GM12878 (cell line): ENCODE data around the gene TSPAN12. TPM values are rescaled to one million over a fixed set of nuclear protein-coding genes. Genes with fewer than 3 reads are reported as not detected.

Source experiments
- ATAC-seq: fragments of 200-7000 bp; cut with Tn5 transposase; 3 replicates; pipeline ENCODE4 v1.9.1; 2020; ENCODE audit warnings: mild to moderate bottlenecking, moderate library complexity
- BruUV-seq: library from RNA; stranded (reverse); fragments of 400-500 nt; replicated peaks from 2 replicates; lab custom pipeline; 2021; lab: Mats Ljungman, UMichigan
- CTCF ChIA-PET: fragments of 300-600 bp; sonication (Branson Sonifier 250); formaldehyde crosslinking; extraction: SDS; loops from one replicate; lab custom pipeline; 2021; ENCODE audit warnings: inconsistent platforms; lab: Yijun Ruan, JAX
- POLR2A ChIA-PET: fragments of 350-600 bp; formaldehyde crosslinking; extraction: SDS; loops from one replicate; lab custom pipeline; 2021; ENCODE audit warnings: inconsistent platforms; lab: Charles Lee
- RAD21 ChIA-PET: fragments of 300-600 bp; sonication (Branson Sonifier 250); formaldehyde crosslinking; loops from one replicate; lab custom pipeline; 2023; ENCODE audit warnings: antibody characterized with exemption; ENCODE audit not compliant: unreplicated experiment; lab: Charles Lee
- SMC1A ChIA-PET: fragments of 300-600 bp; sonication (Branson Sonifier 250); formaldehyde crosslinking; loops from one replicate; lab custom pipeline; 2023; ENCODE audit not compliant: unreplicated experiment, uncharacterized antibody; lab: Charles Lee
- DNase-seq: peaks from one replicate; pipeline ENCODE4 v3.0.0-alpha.2; 2011; ENCODE audit warnings: low read depth, low spot score
- FAIRE-seq: peaks from 3 replicates; lab custom pipeline; 2011; peaks lifted over from hg19 to GRCh38; lab: Jason Lieb, UNC
- H2AFZ ChIP-seq: 2 replicates; pipeline ENCODE4 v1.6.0; 2011; ENCODE audit warnings: low read depth, low read length, control low read depth; ENCODE audit not compliant: control insufficient read depth
- H3K27ac ChIP-seq: 2 replicates; pipeline ENCODE4 v1.5.1; 2011; ENCODE audit warnings: control low read depth; ENCODE audit not compliant: control insufficient read depth, insufficient read depth
- H3K27me3 ChIP-seq, 2 experiments: replicated peaks in 1 of 2; 2 replicates each; pipeline versions ENCODE4 v1.6.0 to v1.6.1; 2011; ENCODE audit warnings: low read length in 1 of 2; ENCODE audit not compliant: control insufficient read depth in 2 of 2, insufficient read depth in 2 of 2
- H3K36me3 ChIP-seq, 2 experiments: 2 replicates each; pipeline ENCODE4 v1.5.1; 2011; ENCODE audit warnings: low read length in 1 of 2; ENCODE audit not compliant: control insufficient read depth in 2 of 2, insufficient read depth in 2 of 2
- H3K4me1 ChIP-seq: 2 replicates; pipeline ENCODE4 v1.6.1; 2011; ENCODE audit warnings: mild to moderate bottlenecking, low read length, moderate library complexity, mixed read lengths; ENCODE audit not compliant: control insufficient read depth, insufficient read depth
- H3K4me2 ChIP-seq: 2 replicates; pipeline ENCODE4 v1.6.0; 2011; ENCODE audit warnings: control low read depth; ENCODE audit not compliant: control insufficient read depth, insufficient read depth
- H3K4me3 ChIP-seq: fragments of 200-600 bp; sonication (generic); 2 replicates; pipeline ENCODE4 v1.5.1; 2016
- H3K79me2 ChIP-seq: 2 replicates; pipeline ENCODE4 v1.6.0; 2011; ENCODE audit warnings: low read length; ENCODE audit not compliant: control insufficient read depth, insufficient read depth
- H3K9ac ChIP-seq: 2 replicates; pipeline ENCODE4 v1.8.0; 2011; ENCODE audit warnings: low read length, control low read depth, mixed read lengths; ENCODE audit not compliant: control insufficient read depth, insufficient read depth
- H3K9me3 ChIP-seq: replicated peaks from 3 replicates; pipeline ENCODE4 v1.5.1; 2011; ENCODE audit warnings: mild to moderate bottlenecking, low read length; ENCODE audit not compliant: control insufficient read depth, insufficient read depth
- H4K20me1 ChIP-seq: 2 replicates; pipeline ENCODE4 v1.6.0; 2011; ENCODE audit not compliant: control insufficient read depth, insufficient read depth
- ATF7 ChIP-seq: fragments of 450-650 bp; IDR thresholded peaks from 2 replicates; pipeline ENCODE4 v1.6.1; 2016; ENCODE audit warnings: low read depth, mild to moderate bottlenecking
- HSF1 ChIP-seq: fragments of 150-350 bp; IDR thresholded peaks from 2 replicates; pipeline ENCODE4 v1.6.1; 2014; ENCODE audit warnings: mild to moderate bottlenecking, low read depth, low read length
- IRF5 ChIP-seq: fragments of 450-650 bp; IDR thresholded peaks from 2 replicates; pipeline ENCODE4 v1.6.1; 2017; ENCODE audit warnings: borderline replicate concordance
- RFX5 ChIP-seq: IDR thresholded peaks from 2 replicates; pipeline ENCODE4 v1.6.1; 2011; ENCODE audit warnings: low read depth, low read length, improper control_type of control experiment
- whole genome bisulfite sequencing: methylation state at CpG from one replicate; pipeline ENCODE4 v1.1.6; 2016; ENCODE audit warnings: low lambda C conversion rate; ENCODE audit not compliant: insufficient replicate concordance, insufficient coverage; ENCODE audit errors: missing lambda C conversion rate; 5-methylcytosine and 5-hydroxymethylcytosine counted together
- in situ Hi-C: fragments of 300-500 bp; cut with MboI; formaldehyde crosslinking; loops from 9 replicates; pipeline ENCODE4 v1.14.3; 2018; ENCODE audit warnings: mixed read lengths
- intact Hi-C: fragments of 100-400 bp; cut with micrococcal nuclease; formaldehyde crosslinking; loops from one replicate; pipeline ENCODE4 v1.14.2; 2022; ENCODE audit not compliant: unreplicated experiment
- polyA plus RNA-seq, 11 experiments: library from polyadenylated mRNA; depleted of rRNA in 4 of 11; unstranded in 6 of 11; stranded (reverse) in 5 of 11; fragments of >200 nt; fragmentation: Nextera tagmentation in 4 of 11; fragmentation: Illumina TruSeq in 1 of 11; extraction: Ambion mirVana in 4 of 11; extraction: Trizol in 1 of 11; gene quantifications; 1 replicate in 1 of 11; 2 replicates in 10 of 11; pipeline versions ENCODE4 v1.2.1 to v1.2.3, GENCODE V29; 2011 to 2016; ENCODE audit warnings: inconsistent platforms in 2 of 11, missing spikeins in 2 of 11, low read depth in 1 of 11
- total RNA-seq, 4 experiments: library from RNA; depleted of rRNA in 3 of 4; stranded (reverse); fragments of >200 nt in 3 of 4; fragmentation: Illumina TruSeq in 1 of 4; extraction: Trizol in 1 of 4; gene quantifications; 2 replicates each; pipeline versions ENCODE4 v1.2.1 to v1.2.3, GENCODE V29; 2013 to 2021

The TSPAN12 gene
- total and polyA plus RNA-seq, 10 of the 15 experiments (the other 5 are each of a cell fraction or from before 2014, with no cell fraction given) = 0.67 to 110 (median 1.3) TPM

GRCh38 chr7:120785095-120785494, 72.8 kb downstream of the TSPAN12 start:
- no TSS peak for BruUV-seq

More at GRCh38 chr7:120785095-120785494, 72.8 kb downstream of the TSPAN12 start:
- H3K4me2 ChIP-seq = no peak overlapping the region
- TF ChIP-seq ATF7 = no peak
- no peak for TF ChIP-seq IRF5
- TF ChIP-seq HSF1 = no peak
- TF ChIP-seq RFX5 = no peak
- 0% methylated on average over 1 of the region's 1 CpG for WGBS
- H3K79me2 ChIP-seq = no peaks in the 10 kb centered on the region
- no peaks in the 10 kb centered on the region for H3K4me1 ChIP-seq
- SMC1A ChIA-PET = interaction anchor here (0.8 to 3.0 kb wide), 8 partner anchors 10 to 1214 kb away, joined by 3 to 9 read pairs (median 4); partner anchors contain the start of gene TSPAN12
- CTCF ChIA-PET = interaction anchor here (1.0 to 4.3 kb wide), 4 partner anchors 9 to 156 kb away, joined by 3 to 32 read pairs (median 7); partner anchors contain the start of gene TSPAN12
- H3K36me3 ChIP-seq = peaks cover 0 to 1% of the 10 kb centered on the region in 2 experiments; a peak in 1 of 4 replicates
- ATAC-seq = no peak
- POLR2A ChIA-PET = interaction anchor here (0.6 to 1.1 kb wide), 2 partner anchors 109 to 165 kb away, joined by 3 read pairs; partner anchors contain the start of gene ING3
- intact Hi-C loops (no loop called here), in situ Hi-C loops (loop anchor here (25.0 kb wide), 1 partner anchor 1202 kb away; no protein-coding TSS in a partner anchor)
- H3K9ac ChIP-seq = no peak overlapping the region
- H2AFZ ChIP-seq = no peak overlapping the region
- DNase-seq = no peak
- RAD21 ChIA-PET = interaction anchor here (0.8 kb wide), 1 partner anchor 22 kb away, joined by 3 read pairs; no protein-coding TSS in a partner anchor
- H3K27ac ChIP-seq = no peak overlapping the region
- no peaks in the 10 kb centered on the region for H4K20me1 ChIP-seq
- no peak overlapping the region for H3K4me3 ChIP-seq
- no peak for FAIRE-seq
- H3K27me3 ChIP-seq = no peaks in the 10 kb centered on the region
- no peaks in the 10 kb centered on the region for H3K9me3 ChIP-seq
